Calu3 (cell line): ENCODE results near the gene TBC1D19. TPM values are rescaled to one million over a fixed set of nuclear protein-coding genes. Genes with fewer than 3 reads are reported as not detected.

Source experiments
- BruUV-seq: library from RNA; stranded (reverse); fragments of 400-500 nt; replicated peaks from 2 replicates; lab custom pipeline; 2021; lab: Mats Ljungman, UMichigan
- CTCF ChIA-PET: fragments of 300-600 bp; sonication (Branson Sonifier 250); formaldehyde crosslinking; loops from one replicate; lab custom pipeline; 2022; ENCODE audit warnings: antibody characterized with exemption; lab: Charles Lee
- DNase-seq: peaks from one replicate; pipeline ENCODE4 v3.0.0; 2022
- H3K27ac Mint-ChIP-seq: one replicate; pipeline ENCODE4 v1.8.0; 2022; ENCODE audit warnings: mixed read lengths; ENCODE audit not compliant: unreplicated experiment
- H3K27me3 Mint-ChIP-seq: one replicate; pipeline ENCODE4 v1.8.0; 2022; ENCODE audit warnings: mixed read lengths; ENCODE audit not compliant: unreplicated experiment
- H3K36me3 Mint-ChIP-seq: one replicate; pipeline ENCODE4 v1.8.0; 2022; ENCODE audit warnings: mild to moderate bottlenecking, moderate library complexity, mixed read lengths; ENCODE audit not compliant: insufficient read depth, unreplicated experiment
- H3K4me1 Mint-ChIP-seq: one replicate; pipeline ENCODE4 v1.8.0; 2022; ENCODE audit warnings: mild to moderate bottlenecking, low read depth, mixed read lengths; ENCODE audit not compliant: unreplicated experiment
- H3K4me3 Mint-ChIP-seq: one replicate; pipeline ENCODE4 v1.8.0; 2022; ENCODE audit warnings: mild to moderate bottlenecking, low read depth, moderate library complexity, mixed read lengths; ENCODE audit not compliant: unreplicated experiment
- H3K9me3 Mint-ChIP-seq: one replicate; pipeline ENCODE4 v1.8.0; 2022; ENCODE audit warnings: low read depth, mixed read lengths; ENCODE audit not compliant: unreplicated experiment
- CTCF ChIP-seq: fragments of 200-600 bp; IDR thresholded peaks from one replicate; pipeline ENCODE4 v1.8.0; 2022; ENCODE audit warnings: antibody characterized with exemption; ENCODE audit not compliant: unreplicated experiment
- intact Hi-C: fragments of 100-400 bp; cut with micrococcal nuclease; formaldehyde crosslinking; loops from one replicate; pipeline ENCODE4 v1.10.0; 2022; ENCODE audit not compliant: unreplicated experiment
- total RNA-seq: library from RNA; stranded (reverse); gene quantifications from 2 replicates; pipeline ENCODE4 v1.2.3, GENCODE V29; 2022

TBC1D19 gene
- total RNA-seq, 1 experiment from 2014 or later: 5.5 TPM

- no peaks in the 10 kb centered on the region for H3K27me3 Mint-ChIP-seq
- no peak overlapping the region for H3K27ac Mint-ChIP-seq
- H3K4me3 Mint-ChIP-seq: no peak overlapping the region
- CTCF ChIA-PET: no interaction called here
- no peaks in the 10 kb centered on the region for H3K4me1 Mint-ChIP-seq
- DNase-seq: no peak
- no TSS peak for BruUV-seq
- intact Hi-C loops: no loop called here
- no peaks in the 10 kb centered on the region for H3K9me3 Mint-ChIP-seq
- TF ChIP-seq CTCF: no peak
- H3K36me3 Mint-ChIP-seq: no peaks in the 10 kb centered on the region
Observed at GRCh38 chr4:26763063-26763462, 179.2 kb downstream of the TBC1D19 start.

- no TSS peak for BruUV-seq
- CTCF ChIA-PET: no interaction called here
- H3K9me3 Mint-ChIP-seq: no peaks in the 10 kb centered on the region
- no peak overlapping the region for H3K27ac Mint-ChIP-seq
- H3K27me3 Mint-ChIP-seq: no peaks in the 10 kb centered on the region
- no peak for TF ChIP-seq CTCF
- H3K4me1 Mint-ChIP-seq: no peaks in the 10 kb centered on the region
- H3K4me3 Mint-ChIP-seq: no peak overlapping the region
- intact Hi-C loops: no loop called here
- no peak for DNase-seq
- no peaks in the 10 kb centered on the region for H3K36me3 Mint-ChIP-seq
Observed at GRCh38 chr4:26763648-26764047, 179.8 kb downstream of the TBC1D19 start.

GRCh38 chr4:26764231-26764630, 180.3 kb downstream of the TBC1D19 start:
- CTCF ChIA-PET: no interaction called here
- intact Hi-C loops: no loop called here
- BruUV-seq: no TSS peak

GRCh38 chr4:26765515-26765914, 181.6 kb downstream of the TBC1D19 start:
- Mint-ChIP-seq H3K27me3 (no peaks in the 10 kb centered on the region), H3K27ac (no peak overlapping the region), H3K4me3 (no peak overlapping the region), H3K36me3 (no peaks in the 10 kb centered on the region), H3K4me1 (no peaks in the 10 kb centered on the region), H3K9me3 (no peaks in the 10 kb centered on the region)
- no TSS peak for BruUV-seq
- TF ChIP-seq CTCF: no peak
- CTCF ChIA-PET: no interaction called here
- no peak for DNase-seq
- intact Hi-C loops: no loop called here

More at GRCh38 chr4:26764231-26764630, 180.3 kb downstream of the TBC1D19 start:
- H3K4me3 Mint-ChIP-seq: no peak overlapping the region
- H3K27me3 Mint-ChIP-seq: no peaks in the 10 kb centered on the region
- TF ChIP-seq CTCF: no peak
- H3K9me3 Mint-ChIP-seq: no peaks in the 10 kb centered on the region
- no peaks in the 10 kb centered on the region for H3K36me3 Mint-ChIP-seq
- no peaks in the 10 kb centered on the region for H3K4me1 Mint-ChIP-seq
- peak overlapping the region; percentile 24 for H3K27ac Mint-ChIP-seq
- no peak for DNase-seq

- no peaks in the 10 kb centered on the region for H3K36me3 Mint-ChIP-seq
- CTCF ChIA-PET: no interaction called here
- no peak for TF ChIP-seq CTCF
Observed at GRCh38 chr4:26766141-26766540, 182.3 kb downstream of the TBC1D19 start.

More at GRCh38 chr4:26766141-26766540, 182.3 kb downstream of the TBC1D19 start:
- Mint-ChIP-seq H3K4me3 (no peak overlapping the region), H3K9me3 (no peaks in the 10 kb centered on the region), H3K27ac (no peak overlapping the region), H3K4me1 (no peaks in the 10 kb centered on the region), H3K27me3 (no peaks in the 10 kb centered on the region)
- intact Hi-C loops: no loop called here
- no peak for DNase-seq
- BruUV-seq: no TSS peak
